B cell (primary cell): ENCODE results near the gene LAMTOR2.

ENCODE experiments used
- CTCF ChIP-seq: fragments of 200-600 bp; IDR thresholded peaks from one replicate; pipeline ENCODE4 v1.8.0; 2022; ENCODE audit warnings: antibody characterized with exemption, mild to moderate bottlenecking
- EZH2 ChIP-seq: IDR thresholded peaks from 2 replicates; pipeline ENCODE4 v1.6.1; 2012; ENCODE audit warnings: borderline replicate concordance, low read depth, mild to moderate bottlenecking, moderate library complexity, low read length; ENCODE audit not compliant: insufficient read depth, poor library complexity, severe bottlenecking

DNA sequence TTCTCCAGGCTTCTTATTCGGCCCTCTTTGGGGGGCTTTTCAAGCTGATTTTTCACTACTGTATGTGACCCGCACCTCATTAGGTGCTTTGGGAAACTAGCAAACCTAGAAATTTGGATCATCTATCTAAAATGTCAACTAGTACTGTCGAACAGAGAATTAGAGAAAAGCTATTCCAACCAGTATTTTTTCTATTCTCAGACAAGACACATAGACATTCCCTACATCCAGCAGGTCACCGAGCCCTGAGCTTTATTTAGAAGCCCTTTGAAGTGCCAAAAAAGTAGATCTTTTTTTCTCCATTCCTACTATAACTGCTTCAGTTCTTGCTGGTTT lies 33.5 kb upstream of the LAMTOR2 start:
- no peak for TF ChIP-seq CTCF
- no peak for TF ChIP-seq EZH2
